Panc1 (cell line): ENCODE results near the gene ITSN2.

ENCODE experiments used
- POLR2AphosphoS5 ChIP-seq: IDR thresholded peaks from 2 replicates; pipeline ENCODE4 v1.6.1; 2012; ENCODE audit warnings: mild to moderate bottlenecking, low read depth, low read length, moderate library complexity
- SIN3A ChIP-seq: IDR thresholded peaks from 2 replicates; pipeline ENCODE4 v1.6.1; 2012; ENCODE audit warnings: low read depth, mild to moderate bottlenecking, low read length, moderate library complexity, borderline replicate concordance; ENCODE audit not compliant: insufficient read depth
- TF ChIP-seq, protein P1 (sequence below): fragments of 450-650 bp; IDR thresholded peaks from 2 replicates; pipeline ENCODE4 v1.5.1; 2017; ENCODE audit warnings: mild to moderate bottlenecking
- TF ChIP-seq, protein P2 (sequence below), 2 experiments: IDR thresholded peaks; 2 replicates each; pipeline ENCODE4 v1.6.1; 2011 to 2012; ENCODE audit warnings: low read depth in 2 of 2, control low read depth in 1 of 2, low read length in 1 of 2, mild to moderate bottlenecking in 1 of 2, moderate library complexity in 1 of 2; ENCODE audit not compliant: insufficient read depth in 1 of 2

DNA sequence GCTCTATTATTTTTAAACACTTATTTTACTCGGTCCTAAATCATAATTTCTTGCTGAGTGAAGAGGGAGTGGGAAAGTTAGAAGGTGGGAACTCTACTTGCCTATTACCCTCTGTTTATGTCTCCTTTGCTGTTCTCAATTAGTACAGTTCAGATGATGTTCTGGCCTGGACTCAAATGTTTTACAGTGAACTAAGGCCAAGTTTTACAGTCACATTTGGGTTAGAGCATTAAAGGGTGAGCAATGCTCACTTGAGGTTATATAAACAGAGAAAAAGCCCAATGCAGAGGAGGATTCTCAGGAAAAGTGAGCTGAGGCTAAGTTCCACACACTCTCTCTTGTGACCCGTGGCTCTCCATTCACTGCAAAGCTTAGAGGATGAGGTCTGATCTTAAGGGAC, 52.4 kb downstream of the ITSN2 start:
- TF ChIP-seq, protein P1, sequence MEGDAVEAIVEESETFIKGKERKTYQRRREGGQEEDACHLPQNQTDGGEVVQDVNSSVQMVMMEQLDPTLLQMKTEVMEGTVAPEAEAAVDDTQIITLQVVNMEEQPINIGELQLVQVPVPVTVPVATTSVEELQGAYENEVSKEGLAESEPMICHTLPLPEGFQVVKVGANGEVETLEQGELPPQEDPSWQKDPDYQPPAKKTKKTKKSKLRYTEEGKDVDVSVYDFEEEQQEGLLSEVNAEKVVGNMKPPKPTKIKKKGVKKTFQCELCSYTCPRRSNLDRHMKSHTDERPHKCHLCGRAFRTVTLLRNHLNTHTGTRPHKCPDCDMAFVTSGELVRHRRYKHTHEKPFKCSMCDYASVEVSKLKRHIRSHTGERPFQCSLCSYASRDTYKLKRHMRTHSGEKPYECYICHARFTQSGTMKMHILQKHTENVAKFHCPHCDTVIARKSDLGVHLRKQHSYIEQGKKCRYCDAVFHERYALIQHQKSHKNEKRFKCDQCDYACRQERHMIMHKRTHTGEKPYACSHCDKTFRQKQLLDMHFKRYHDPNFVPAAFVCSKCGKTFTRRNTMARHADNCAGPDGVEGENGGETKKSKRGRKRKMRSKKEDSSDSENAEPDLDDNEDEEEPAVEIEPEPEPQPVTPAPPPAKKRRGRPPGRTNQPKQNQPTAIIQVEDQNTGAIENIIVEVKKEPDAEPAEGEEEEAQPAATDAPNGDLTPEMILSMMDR, result no peak
- TF ChIP-seq, protein P2, sequence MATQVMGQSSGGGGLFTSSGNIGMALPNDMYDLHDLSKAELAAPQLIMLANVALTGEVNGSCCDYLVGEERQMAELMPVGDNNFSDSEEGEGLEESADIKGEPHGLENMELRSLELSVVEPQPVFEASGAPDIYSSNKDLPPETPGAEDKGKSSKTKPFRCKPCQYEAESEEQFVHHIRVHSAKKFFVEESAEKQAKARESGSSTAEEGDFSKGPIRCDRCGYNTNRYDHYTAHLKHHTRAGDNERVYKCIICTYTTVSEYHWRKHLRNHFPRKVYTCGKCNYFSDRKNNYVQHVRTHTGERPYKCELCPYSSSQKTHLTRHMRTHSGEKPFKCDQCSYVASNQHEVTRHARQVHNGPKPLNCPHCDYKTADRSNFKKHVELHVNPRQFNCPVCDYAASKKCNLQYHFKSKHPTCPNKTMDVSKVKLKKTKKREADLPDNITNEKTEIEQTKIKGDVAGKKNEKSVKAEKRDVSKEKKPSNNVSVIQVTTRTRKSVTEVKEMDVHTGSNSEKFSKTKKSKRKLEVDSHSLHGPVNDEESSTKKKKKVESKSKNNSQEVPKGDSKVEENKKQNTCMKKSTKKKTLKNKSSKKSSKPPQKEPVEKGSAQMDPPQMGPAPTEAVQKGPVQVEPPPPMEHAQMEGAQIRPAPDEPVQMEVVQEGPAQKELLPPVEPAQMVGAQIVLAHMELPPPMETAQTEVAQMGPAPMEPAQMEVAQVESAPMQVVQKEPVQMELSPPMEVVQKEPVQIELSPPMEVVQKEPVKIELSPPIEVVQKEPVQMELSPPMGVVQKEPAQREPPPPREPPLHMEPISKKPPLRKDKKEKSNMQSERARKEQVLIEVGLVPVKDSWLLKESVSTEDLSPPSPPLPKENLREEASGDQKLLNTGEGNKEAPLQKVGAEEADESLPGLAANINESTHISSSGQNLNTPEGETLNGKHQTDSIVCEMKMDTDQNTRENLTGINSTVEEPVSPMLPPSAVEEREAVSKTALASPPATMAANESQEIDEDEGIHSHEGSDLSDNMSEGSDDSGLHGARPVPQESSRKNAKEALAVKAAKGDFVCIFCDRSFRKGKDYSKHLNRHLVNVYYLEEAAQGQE (IDR thresholded peaks at IDR 0.05; ENCODE audit: insufficient read depth in 1 of 2, low read depth in 2 of 2, low read length in 1 of 2), result no peak
- no peak for TF ChIP-seq SIN3A
- no peak for TF ChIP-seq POLR2AphosphoS5
